IPS-15b (cell line): ENCODE measurements around the gene LIPF.
"Not testable (repeated sequence)": the region's sequence is repeated elsewhere in the genome, so short reads cannot be mapped to it uniquely, and the experiment has no call there.

Source experiments
- H3K27me3 ChIP-seq: one replicate; pipeline ENCODE4 v1.6.1; 2013; ENCODE audit warnings: low read length; ENCODE audit not compliant: control insufficient read depth, insufficient read depth
- H3K36me3 ChIP-seq: one replicate; pipeline ENCODE4 v1.6.1; 2013; ENCODE audit warnings: low read length; ENCODE audit not compliant: control insufficient read depth, insufficient read depth
- H3K4me1 ChIP-seq: one replicate; pipeline ENCODE4 v1.6.1; 2013; ENCODE audit warnings: mild to moderate bottlenecking, low read length; ENCODE audit not compliant: control insufficient read depth, insufficient read depth
- H3K4me3 ChIP-seq: one replicate; pipeline ENCODE4 v1.5.1; 2013; ENCODE audit warnings: low read depth, low read length
- H3K9ac ChIP-seq: one replicate; pipeline ENCODE4 v1.6.1; 2013; ENCODE audit warnings: low read depth, mild to moderate bottlenecking, low read length
- H3K9me3 ChIP-seq: one replicate; pipeline ENCODE4 v1.6.1; 2013; ENCODE audit warnings: mild to moderate bottlenecking, low read length; ENCODE audit not compliant: control insufficient read depth, insufficient read depth

Gene LIPF

GRCh38 chr10:88680958-88681357 is 16.7 kb downstream of the LIPF start:
- Histone ChIP-seq H3K4me3 (no peak overlapping the region), H3K27me3 (peaks cover 2% of the 10 kb centered on the region), H3K36me3 (no peaks in the 10 kb centered on the region), H3K9me3 (no peaks in the 10 kb centered on the region), H3K4me1 (peaks cover 5% of the 10 kb centered on the region), H3K9ac (no peak overlapping the region)

- Histone ChIP-seq H3K27me3 (peaks cover 5% of the 10 kb centered on the region), H3K4me1 (no peaks in the 10 kb centered on the region), H3K4me3 (no peak overlapping the region), H3K9ac (no peak overlapping the region), H3K36me3 (no peaks in the 10 kb centered on the region), H3K9me3 (no peaks in the 10 kb centered on the region)
These were observed 18.2 kb downstream of the LIPF start for GRCh38 chr10:88682491-88682890.

- Histone ChIP-seq H3K4me1 (no peaks in the 10 kb centered on the region), H3K9ac (no peak overlapping the region), H3K4me3 (no peak overlapping the region), H3K36me3 (no peaks in the 10 kb centered on the region), H3K27me3 (peaks cover 37% of the 10 kb centered on the region), H3K9me3 (no peaks in the 10 kb centered on the region)
These were observed 23.7 kb downstream of the LIPF start for GRCh38 chr10:88687853-88688467.

GRCh38 chr10:88689366-88689765 is 25.1 kb downstream of the LIPF start:
- Histone ChIP-seq H3K9ac (no peak overlapping the region), H3K27me3 (peaks cover 47% of the 10 kb centered on the region), H3K4me1 (no peaks in the 10 kb centered on the region), H3K9me3 (no peaks in the 10 kb centered on the region), H3K4me3 (no peak overlapping the region), H3K36me3 (no peaks in the 10 kb centered on the region)

- no peaks in the 10 kb centered on the region for H3K9me3 ChIP-seq
- no peaks in the 10 kb centered on the region for H3K36me3 ChIP-seq
- H3K4me3 ChIP-seq = no peak overlapping the region
- peaks cover 73% of the 10 kb centered on the region for H3K27me3 ChIP-seq
- no peaks in the 10 kb centered on the region for H3K4me1 ChIP-seq
- H3K9ac ChIP-seq = no peak overlapping the region
These were observed 29.3 kb downstream of the LIPF start for GRCh38 chr10:88693392-88694020.

- Histone ChIP-seq H3K4me3 (no peak overlapping the region), H3K27me3 (peaks cover 91% of the 10 kb centered on the region), H3K4me1 (no peaks in the 10 kb centered on the region), H3K9me3 (no peaks in the 10 kb centered on the region), H3K36me3 (no peaks in the 10 kb centered on the region), H3K9ac (no peak overlapping the region)
These were observed 38.8 kb downstream of the LIPF start for GRCh38 chr10:88702848-88703597.

- H3K36me3 ChIP-seq = no peaks in the 10 kb centered on the region
- H3K4me3 ChIP-seq = no peak within 1 kb of the TSS
- peaks cover 84% of the 10 kb centered on the region for H3K27me3 ChIP-seq
- no peaks in the 10 kb centered on the region for H3K9me3 ChIP-seq
- H3K4me1 ChIP-seq = peaks cover 2% of the 10 kb centered on the region
- no peak within 1 kb of the TSS for H3K9ac ChIP-seq
These were observed 41.7 kb downstream of the LIPF start, which contains the start of gene LIPK for GRCh38 chr10:88705958-88706357. Gene LIPK, plus strand, starts transcription at chr10:88706249. Its CDS starts 18,295 bp downstream, at chr10:88724544.

GRCh38 chr10:88707429-88708155 is 43.4 kb downstream of the LIPF start:
- Histone ChIP-seq H3K4me3 (no peak overlapping the region), H3K27me3 (peaks cover 73% of the 10 kb centered on the region), H3K9me3 (no peaks in the 10 kb centered on the region), H3K4me1 (peaks cover 2% of the 10 kb centered on the region), H3K9ac (no peak overlapping the region), H3K36me3 (no peaks in the 10 kb centered on the region)

- H3K9ac ChIP-seq = not testable (repeated sequence)
- peaks cover 68% of the 10 kb centered on the region for H3K27me3 ChIP-seq
These were observed 45.1 kb downstream of the LIPF start for GRCh38 chr10:88709361-88709760.

GRCh38 chr10:88715517-88715916 is 51.3 kb downstream of the LIPF start:
- no peaks in the 10 kb centered on the region for H3K4me1 ChIP-seq
- H3K9me3 ChIP-seq = no peaks in the 10 kb centered on the region
- no peak overlapping the region for H3K4me3 ChIP-seq
- H3K36me3 ChIP-seq = no peaks in the 10 kb centered on the region
- H3K27me3 ChIP-seq = peaks cover 18% of the 10 kb centered on the region
- no peak overlapping the region for H3K9ac ChIP-seq

More at GRCh38 chr10:88709361-88709760, 45.1 kb downstream of the LIPF start:
- H3K9me3 ChIP-seq, H3K4me3 ChIP-seq, H3K36me3 ChIP-seq, H3K4me1 ChIP-seq: not testable (repeated sequence)

- no peaks in the 10 kb centered on the region for H3K36me3 ChIP-seq
- H3K4me1 ChIP-seq = no peaks in the 10 kb centered on the region
- H3K9me3 ChIP-seq = no peaks in the 10 kb centered on the region
- H3K27me3 ChIP-seq = peaks cover 21% of the 10 kb centered on the region
- H3K4me3 ChIP-seq = no peak overlapping the region
- H3K9ac ChIP-seq = no peak overlapping the region
These were observed 57.1 kb downstream of the LIPF start for GRCh38 chr10:88721392-88721791.
